IMR-90 (cell line): ENCODE results near the gene NEGR1. TPM values are rescaled to one million over a fixed set of nuclear protein-coding genes. Genes with fewer than 3 reads are reported as not detected.

Source experiments
- ATAC-seq: fragments of 200-7000 bp; cut with Tn5 transposase; 2 replicates; pipeline ENCODE4 v1.9.1; 2020; ENCODE audit warnings: low read depth, mild to moderate bottlenecking, moderate library complexity
- BruUV-seq: library from RNA; stranded (reverse); fragments of 400-500 nt; replicated peaks from 2 replicates; lab custom pipeline; 2021; lab: Mats Ljungman, UMichigan
- CTCF ChIA-PET: fragments of 300-600 bp; formaldehyde crosslinking; extraction: SDS; loops from one replicate; lab custom pipeline; 2021; ENCODE audit warnings: antibody characterized with exemption; lab: Yijun Ruan, JAX
- POLR2A ChIA-PET: fragments of 300-600 bp; sonication (Branson Sonifier 250); formaldehyde crosslinking; loops from one replicate; lab custom pipeline; 2022; ENCODE audit warnings: antibody characterized with exemption; ENCODE audit not compliant: unreplicated experiment; lab: Charles Lee
- DNase-seq: peaks from one replicate; pipeline ENCODE4 v3.0.0; 2013
- H2AFZ ChIP-seq: replicated peaks from 2 replicates; pipeline ENCODE3; 2013; ENCODE audit warnings: low read length, mild to moderate bottlenecking; ENCODE audit not compliant: poor library complexity
- H2AK5ac ChIP-seq: 2 replicates; pipeline ENCODE4 v1.6.1; 2013; ENCODE audit warnings: low read depth, low read length, inconsistent platforms
- H2AK9ac ChIP-seq: replicated peaks from 2 replicates; pipeline ENCODE3; 2013; ENCODE audit warnings: mild to moderate bottlenecking, low read depth, low read length, moderate library complexity; ENCODE audit not compliant: poor library complexity
- H2BK120ac ChIP-seq: 2 replicates; pipeline ENCODE4 v1.6.1; 2013; ENCODE audit warnings: low read depth, low read length, inconsistent platforms
- H2BK15ac ChIP-seq: 3 replicates; pipeline ENCODE4 v1.6.1; 2013; ENCODE audit warnings: low read depth, low read length, inconsistent platforms
- H2BK20ac ChIP-seq: 2 replicates; pipeline ENCODE4 v1.6.1; 2013; ENCODE audit warnings: low read depth, mild to moderate bottlenecking, inconsistent platforms, low read length, moderate library complexity
- H2BK5ac ChIP-seq: 2 replicates; pipeline ENCODE4 v1.6.1; 2013; ENCODE audit warnings: mild to moderate bottlenecking, low read depth, low read length, inconsistent platforms; ENCODE audit not compliant: poor library complexity, severe bottlenecking
- H3K14ac ChIP-seq: replicated peaks from 2 replicates; pipeline ENCODE4 v1.6.1; 2013; ENCODE audit warnings: low read depth, low read length, inconsistent platforms
- H3K18ac ChIP-seq: 2 replicates; pipeline ENCODE4 v1.6.1; 2013; ENCODE audit warnings: low read depth, low read length, control low read depth
- H3K23ac ChIP-seq: 2 replicates; pipeline ENCODE4 v1.6.1; 2013; ENCODE audit warnings: low read depth, low read length, inconsistent platforms
- H3K27ac ChIP-seq: 2 replicates; pipeline ENCODE4 v1.5.1; 2013; ENCODE audit warnings: mild to moderate bottlenecking, control low read depth, low read length; ENCODE audit not compliant: insufficient read depth
- H3K27me3 ChIP-seq: 2 replicates; pipeline ENCODE4 v1.6.1; 2013; ENCODE audit warnings: low read length; ENCODE audit not compliant: control insufficient read depth, insufficient read depth
- H3K36me3 ChIP-seq: 2 replicates; pipeline ENCODE4 v1.6.1; 2013; ENCODE audit warnings: low read length, mixed read lengths; ENCODE audit not compliant: control insufficient read depth, insufficient read depth
- H3K4ac ChIP-seq: 2 replicates; pipeline ENCODE4 v1.6.1; 2013; ENCODE audit warnings: low read depth, low read length, inconsistent platforms
- H3K4me1 ChIP-seq: 2 replicates; pipeline ENCODE4 v1.6.1; 2013; ENCODE audit warnings: low read length, mixed read lengths; ENCODE audit not compliant: control insufficient read depth, insufficient read depth
- H3K4me2 ChIP-seq: 2 replicates; pipeline ENCODE4 v1.6.1; 2013; ENCODE audit warnings: low read depth, mild to moderate bottlenecking, control low read depth, low read length, moderate library complexity
- H3K4me3 ChIP-seq: 2 replicates; pipeline ENCODE4 v1.5.1; 2013; ENCODE audit warnings: low read depth, mild to moderate bottlenecking, control low read depth, low read length, moderate library complexity; ENCODE audit not compliant: insufficient read depth
- H3K56ac ChIP-seq: 2 replicates; pipeline ENCODE4 v1.6.1; 2013; ENCODE audit warnings: low read length, inconsistent platforms; ENCODE audit not compliant: insufficient read depth; ENCODE audit errors: extremely low read depth
- H3K79me1 ChIP-seq, 2 experiments: 2 replicates each; pipeline ENCODE4 v1.6.1; 2013; ENCODE audit warnings: low read length in 2 of 2, inconsistent platforms in 1 of 2, low read depth in 1 of 2
- H3K9ac ChIP-seq: 2 replicates; pipeline ENCODE4 v1.6.1; 2013; ENCODE audit warnings: low read depth, low read length, control low read depth
- H3K9me1 ChIP-seq: 2 replicates; pipeline ENCODE4 v1.6.1; 2013; ENCODE audit warnings: low read length, inconsistent platforms; ENCODE audit not compliant: insufficient read depth
- H3K9me3 ChIP-seq: 2 replicates; pipeline ENCODE4 v1.6.1; 2013; ENCODE audit warnings: low read length; ENCODE audit not compliant: control insufficient read depth, insufficient read depth
- H4K20me1 ChIP-seq: 2 replicates; pipeline ENCODE4 v1.6.1; 2013; ENCODE audit warnings: low read length, inconsistent platforms; ENCODE audit not compliant: insufficient read depth
- H4K5ac ChIP-seq: 2 replicates; pipeline ENCODE4 v1.6.1; 2013; ENCODE audit warnings: mild to moderate bottlenecking, low read depth, low read length, control low read depth
- H4K8ac ChIP-seq, 2 experiments: 2 replicates each; pipeline ENCODE4 v1.6.1; 2013; ENCODE audit warnings: low read depth in 2 of 2, low read length in 2 of 2, control low read depth in 1 of 2, inconsistent platforms in 1 of 2
- H4K91ac ChIP-seq: 2 replicates; pipeline ENCODE4 v1.6.1; 2013; ENCODE audit warnings: low read depth, low read length, inconsistent platforms; ENCODE audit not compliant: insufficient read depth
- BHLHE40 ChIP-seq: fragments of 150-350 bp; IDR thresholded peaks from 2 replicates; pipeline ENCODE4 v1.6.1; 2016; ENCODE audit warnings: mild to moderate bottlenecking, low read depth, low read length
- CEBPB ChIP-seq: IDR thresholded peaks from 2 replicates; pipeline ENCODE4 v1.6.1; 2012; ENCODE audit warnings: low read depth, low read length, improper control_type of control experiment
- CHD1 ChIP-seq: IDR thresholded peaks from 2 replicates; pipeline ENCODE4 v1.6.1; 2012; ENCODE audit warnings: low read depth, low read length, improper control_type of control experiment
- CTCF ChIP-seq: conservative IDR thresholded peaks from 2 replicates; pipeline ENCODE4 v1.5.1; 2012; ENCODE audit warnings: mild to moderate bottlenecking, low read depth, low read length, improper control_type of control experiment
- ELK1 ChIP-seq: fragments of 150-350 bp; IDR thresholded peaks from 2 replicates; pipeline ENCODE4 v1.6.1; 2016; ENCODE audit warnings: low read depth, mild to moderate bottlenecking, low read length, moderate library complexity, borderline replicate concordance
- FOS ChIP-seq: fragments of 150-350 bp; IDR thresholded peaks from 2 replicates; pipeline ENCODE4 v1.6.1; 2016; ENCODE audit warnings: low read depth, low read length
- MAFK ChIP-seq: IDR thresholded peaks from 2 replicates; pipeline ENCODE4 v1.6.1; 2012; ENCODE audit warnings: low read depth, low read length, improper control_type of control experiment
- MAZ ChIP-seq: IDR thresholded peaks from 2 replicates; pipeline ENCODE4 v1.6.1; 2012; ENCODE audit warnings: low read depth, mild to moderate bottlenecking, low read length, improper control_type of control experiment, moderate library complexity, borderline replicate concordance
- MXI1 ChIP-seq: IDR thresholded peaks from 2 replicates; pipeline ENCODE4 v1.6.1; 2012; ENCODE audit warnings: low read depth, mild to moderate bottlenecking, low read length, moderate library complexity, borderline replicate concordance
- NFE2L2 ChIP-seq: fragments of 150-350 bp; IDR thresholded peaks from 2 replicates; pipeline ENCODE4 v1.6.1; 2016; ENCODE audit warnings: low read depth, mild to moderate bottlenecking, low read length
- POLR2A ChIP-seq: IDR thresholded peaks from 2 replicates; pipeline ENCODE4 v1.6.1; 2012; ENCODE audit warnings: mild to moderate bottlenecking, low read depth, low read length
- RAD21 ChIP-seq: IDR thresholded peaks from 2 replicates; pipeline ENCODE4 v1.6.1; 2012; ENCODE audit warnings: low read length, improper control_type of control experiment
- RCOR1 ChIP-seq: IDR thresholded peaks from 2 replicates; pipeline ENCODE4 v1.6.1; 2012; ENCODE audit warnings: mild to moderate bottlenecking, low read length, improper control_type of control experiment; ENCODE audit not compliant: insufficient replicate concordance
- RFX5 ChIP-seq: IDR thresholded peaks from 2 replicates; pipeline ENCODE4 v1.8.0; 2012; ENCODE audit warnings: low read depth, mild to moderate bottlenecking, low read length, moderate library complexity
- SMC3 ChIP-seq: fragments of 150-350 bp; IDR thresholded peaks from 2 replicates; pipeline ENCODE4 v1.6.1; 2016; ENCODE audit warnings: low read depth, mild to moderate bottlenecking, antibody characterized with exemption, low read length, moderate library complexity
- USF2 ChIP-seq: fragments of 150-350 bp; IDR thresholded peaks from 2 replicates; pipeline ENCODE4 v1.6.1; 2017; ENCODE audit warnings: mild to moderate bottlenecking, antibody characterized with exemption, low read length, low read depth
- WGBS, 2 experiments: methylation state at CpG; one replicate each; pipeline versions ENCODE4 v1.1.5 to v1.1.7; 2013; ENCODE audit warnings: missing lambda C conversion rate in 2 of 2; ENCODE audit not compliant: insufficient read length in 1 of 2; ENCODE audit errors: extremely low coverage in 2 of 2; 5-methylcytosine and 5-hydroxymethylcytosine counted together
- dilution Hi-C: fragments of 300-500 bp; cut with HindIII; formaldehyde crosslinking; loops from one replicate; pipeline ENCODE4 v1.14.3; 2018; ENCODE audit warnings: low sequenced_read_pairs; ENCODE audit not compliant: unreplicated experiment
- in situ Hi-C: fragments of 300-500 bp; cut with MboI; formaldehyde crosslinking; loops from 3 replicates; pipeline ENCODE4 v1.14.3; 2019; ENCODE audit warnings: low sequenced_read_pairs, inconsistent platforms, mixed read lengths
- intact Hi-C: fragments of 100-400 bp; cut with micrococcal nuclease; formaldehyde crosslinking; loops from 2 replicates; pipeline ENCODE4 v1.10.0; 2022
- polyA plus RNA-seq, 3 experiments: library from polyadenylated mRNA; depleted of rRNA; stranded (reverse); fragments of >200 nt; gene quantifications; 2 replicates each; pipeline ENCODE4 v1.2.3, GENCODE V29; 2012; ENCODE audit warnings: low replicate concordance in 1 of 3
- total RNA-seq: library from RNA; depleted of rRNA; stranded (reverse); fragments of >200 nt; gene quantifications from 2 replicates; pipeline ENCODE4 v1.2.3, GENCODE V29; 2012

NEGR1 gene
- total and polyA plus RNA-seq, 2 of the 4 experiments (the other 2 are of a cell fraction): 5.1 to 9.1 TPM

- TF ChIP-seq MXI1 (no peak), POLR2A (no peak), BHLHE40 (no peak), MAFK (no peak), CTCF (no peak), CHD1 (no peak), SMC3 (no peak), NFE2L2 (no peak), ELK1 (no peak), MAZ (no peak), USF2 (no peak), FOS (no peak), RCOR1 (no peak), RAD21 (no peak), CEBPB (no peak), RFX5 (no peak)
- in situ Hi-C loops (no loop called here), intact Hi-C loops (no loop called here), dilution Hi-C loops (no loop called here)
- Histone ChIP-seq H3K27ac (no peak overlapping the region), H3K36me3 (no peaks in the 10 kb centered on the region), H4K8ac (no peak overlapping the region), H3K56ac (no peak overlapping the region), H3K27me3 (no peaks in the 10 kb centered on the region), H3K4ac (no peak overlapping the region), H3K14ac (no peak overlapping the region), H3K9me1 (no peaks in the 10 kb centered on the region), H2BK120ac (no peak overlapping the region), H4K20me1 (no peaks in the 10 kb centered on the region), H2BK15ac (no peak overlapping the region), H2BK20ac (no peak overlapping the region), H2AK9ac (no peak overlapping the region), H2AK5ac (no peak overlapping the region), H3K4me2 (no peak overlapping the region), H3K4me3 (no peak overlapping the region), H3K18ac (no peak overlapping the region), H3K9ac (no peak overlapping the region), H2AFZ (no peak overlapping the region), H4K5ac (no peak overlapping the region), H3K9me3 (no peaks in the 10 kb centered on the region), H3K79me1 (no peaks in the 10 kb centered on the region), H3K4me1 (no peaks in the 10 kb centered on the region), H3K23ac (no peak overlapping the region), H2BK5ac (no peak overlapping the region), H4K91ac (no peak overlapping the region)
- POLR2A ChIA-PET: no interaction called here
- CTCF ChIA-PET: no interaction called here
- WGBS, 2 experiments: no CpG with 5 or more reads among the region's 1 CpG
- BruUV-seq: no TSS peak
- ATAC-seq (no peak), DNase-seq (no peak)
These were observed 848.1 kb downstream of the NEGR1 start for GRCh38 chr1:71434240-71434639.
